Epithelial cell of proximal tubule (primary cell): ENCODE results near the gene LRP1. TPM values are rescaled to one million over a fixed set of nuclear protein-coding genes. Genes with fewer than 3 reads are reported as not detected.

ENCODE experiments used
- DNase-seq: peaks from one replicate; pipeline ENCODE4 v3.0.0-alpha.2; 2011; ENCODE audit warnings: low read depth
- H3K4me3 ChIP-seq: 2 replicates; pipeline ENCODE4 v1.5.1; 2011; ENCODE audit warnings: low read depth, mild to moderate bottlenecking, low read length
- total RNA-seq: library from RNA; depleted of rRNA; stranded (reverse); fragments of >200 nt; gene quantifications from 2 replicates; pipeline ENCODE4 v1.2.3, GENCODE V29; 2015
- TF ChIP-seq, protein P1 (sequence below): conservative IDR thresholded peaks from 2 replicates; pipeline ENCODE4 v1.5.1; 2012; ENCODE audit warnings: low read depth, mild to moderate bottlenecking, low read length

The LRP1 gene
- total RNA-seq, 1 donor from 2014 or later, result 8.9 TPM

DNA sequence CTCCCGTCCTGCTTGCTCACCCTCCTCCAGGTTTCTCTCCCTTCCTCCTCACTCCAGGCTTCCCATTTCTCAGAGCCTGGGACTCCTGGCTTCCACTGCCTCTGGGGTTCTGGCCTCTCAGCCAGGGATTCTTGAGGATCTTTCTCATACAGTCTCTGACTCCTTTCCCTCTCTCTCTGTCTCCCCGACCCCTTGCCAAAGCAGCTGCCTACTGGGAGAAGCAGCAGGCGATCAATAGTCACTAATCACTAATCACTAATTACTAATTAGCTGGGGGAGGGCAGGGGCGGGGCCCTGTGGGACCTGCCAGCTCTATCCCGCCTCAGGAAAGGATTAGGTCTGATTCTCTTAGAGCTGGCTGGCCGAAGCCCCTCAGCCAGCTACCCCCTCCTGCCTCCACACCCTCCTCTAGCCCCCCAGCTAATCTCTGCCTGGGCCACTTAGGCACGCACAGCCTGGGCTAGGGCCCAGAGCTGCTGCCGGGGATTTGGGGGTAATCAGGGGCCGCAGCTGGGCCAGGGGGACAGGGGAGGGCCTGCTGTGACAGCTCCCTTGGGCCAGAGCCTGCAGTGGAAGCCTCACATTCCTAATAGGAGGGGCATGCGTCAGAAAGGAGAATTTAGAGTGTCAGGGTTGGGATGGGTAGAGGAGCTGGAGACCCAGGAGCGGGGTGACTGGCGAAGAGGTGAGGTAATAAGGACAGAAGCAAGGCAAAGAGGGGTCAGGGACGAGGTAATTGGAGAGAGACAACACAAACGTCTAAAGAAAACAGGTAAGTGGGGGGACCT lies 91.1 kb downstream of the LRP1 start:
- TF ChIP-seq, protein P1, sequence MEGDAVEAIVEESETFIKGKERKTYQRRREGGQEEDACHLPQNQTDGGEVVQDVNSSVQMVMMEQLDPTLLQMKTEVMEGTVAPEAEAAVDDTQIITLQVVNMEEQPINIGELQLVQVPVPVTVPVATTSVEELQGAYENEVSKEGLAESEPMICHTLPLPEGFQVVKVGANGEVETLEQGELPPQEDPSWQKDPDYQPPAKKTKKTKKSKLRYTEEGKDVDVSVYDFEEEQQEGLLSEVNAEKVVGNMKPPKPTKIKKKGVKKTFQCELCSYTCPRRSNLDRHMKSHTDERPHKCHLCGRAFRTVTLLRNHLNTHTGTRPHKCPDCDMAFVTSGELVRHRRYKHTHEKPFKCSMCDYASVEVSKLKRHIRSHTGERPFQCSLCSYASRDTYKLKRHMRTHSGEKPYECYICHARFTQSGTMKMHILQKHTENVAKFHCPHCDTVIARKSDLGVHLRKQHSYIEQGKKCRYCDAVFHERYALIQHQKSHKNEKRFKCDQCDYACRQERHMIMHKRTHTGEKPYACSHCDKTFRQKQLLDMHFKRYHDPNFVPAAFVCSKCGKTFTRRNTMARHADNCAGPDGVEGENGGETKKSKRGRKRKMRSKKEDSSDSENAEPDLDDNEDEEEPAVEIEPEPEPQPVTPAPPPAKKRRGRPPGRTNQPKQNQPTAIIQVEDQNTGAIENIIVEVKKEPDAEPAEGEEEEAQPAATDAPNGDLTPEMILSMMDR, result no peak
- no peak overlapping the region for H3K4me3 ChIP-seq
- DNase-seq, result no peak

DNA sequence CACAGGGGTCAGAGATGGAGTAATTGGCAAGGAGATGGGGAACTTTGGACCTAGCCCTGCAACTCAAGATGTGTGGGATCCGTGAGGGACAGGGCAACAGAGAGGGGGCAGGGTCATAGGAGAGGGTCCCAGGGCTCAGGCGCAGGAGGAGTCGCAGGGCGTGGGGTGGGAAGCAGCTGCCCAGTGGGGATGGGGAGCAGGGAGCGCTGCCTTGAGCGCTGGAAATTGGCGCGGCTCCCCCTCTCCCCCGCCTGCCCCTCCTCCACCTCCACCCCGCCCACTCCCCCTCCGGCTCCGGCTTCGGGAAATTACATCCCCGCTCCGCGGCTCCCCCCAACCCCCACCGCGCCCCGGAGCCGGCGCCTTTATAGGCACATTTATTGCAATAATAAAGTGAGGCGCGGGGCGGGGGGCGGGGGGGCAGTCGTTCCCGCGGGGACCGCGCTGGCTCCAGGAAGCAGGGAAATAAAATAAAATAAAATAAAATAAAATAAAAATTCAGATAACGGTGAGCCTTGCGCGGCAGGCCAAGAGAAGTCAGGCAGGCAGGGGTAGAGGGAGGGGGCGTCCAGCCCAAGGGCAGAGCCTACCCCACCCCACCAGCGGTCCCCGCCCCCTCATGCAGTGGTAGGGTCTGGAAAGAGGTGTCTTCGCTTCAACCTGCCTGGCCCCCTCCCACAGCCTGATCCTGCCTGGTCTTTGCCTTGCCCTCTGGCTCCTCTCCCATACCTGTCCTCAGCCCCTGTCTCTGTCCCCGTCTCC lies 91.9 kb downstream of the LRP1 start:
- DNase-seq, result no peak
- H3K4me3 ChIP-seq, result no peak overlapping the region
- TF ChIP-seq, protein P1, result no peak

DNA sequence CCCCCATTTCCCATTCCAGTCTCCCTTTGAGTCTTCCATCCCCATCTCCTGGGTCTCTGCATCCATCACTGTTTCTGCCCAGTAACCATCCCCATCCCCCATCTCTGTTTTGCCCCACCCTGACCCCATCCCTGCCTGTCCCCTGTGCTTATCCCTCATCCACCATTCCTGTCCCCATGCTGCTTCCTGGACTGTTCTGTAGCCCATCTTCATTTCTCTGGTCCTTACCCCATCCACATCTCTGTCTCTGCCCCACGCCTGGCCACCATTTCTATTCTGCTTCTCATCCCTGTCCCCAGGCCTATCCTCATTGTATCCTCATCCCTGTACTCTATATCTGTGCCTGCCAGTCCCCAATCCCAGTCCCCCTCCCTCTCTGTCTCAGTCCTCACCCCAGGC lies 92.5 kb downstream of the LRP1 start:
- DNase-seq, result no peak
- TF ChIP-seq, protein P1, result no peak

GRCh38 chr12:57221169-57221917 lies 93.1 kb downstream of the LRP1 start:
- TF ChIP-seq, protein P1, result no peak
- no peak overlapping the region for H3K4me3 ChIP-seq
- DNase-seq, result no peak

More for the DNA sequence above, 92.5 kb downstream of the LRP1 start:
- no peak overlapping the region for H3K4me3 ChIP-seq

GRCh38 chr12:57222286-57223190 lies 94.3 kb downstream of the LRP1 start:
- DNase-seq, result no peak
- TF ChIP-seq, protein P1, result no peak
- no peak overlapping the region for H3K4me3 ChIP-seq
